ENCODE measurements around the gene DOCK1.

DNA sequence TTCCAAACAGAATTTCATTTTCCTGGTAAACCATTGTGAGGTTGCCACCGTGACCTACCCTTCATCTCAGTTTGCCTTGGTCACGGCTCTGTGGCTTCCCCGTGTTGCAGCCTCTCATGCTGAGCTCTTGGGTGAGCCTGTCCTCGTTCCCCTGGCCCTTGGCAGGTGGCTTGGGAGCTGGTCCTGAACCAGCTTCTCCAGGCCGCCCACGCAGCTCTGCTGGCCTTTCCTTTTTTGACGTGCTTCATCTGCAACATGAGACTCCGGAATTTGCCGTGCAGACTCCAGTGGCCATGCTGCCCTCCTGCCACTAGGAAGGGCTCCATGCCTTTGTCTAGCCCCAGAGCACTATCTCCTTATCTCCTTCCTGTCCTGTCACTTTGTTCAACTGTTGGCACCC lies 550.9 kb downstream of the DOCK1 start:
- TF ChIP-seq, protein P1, sequence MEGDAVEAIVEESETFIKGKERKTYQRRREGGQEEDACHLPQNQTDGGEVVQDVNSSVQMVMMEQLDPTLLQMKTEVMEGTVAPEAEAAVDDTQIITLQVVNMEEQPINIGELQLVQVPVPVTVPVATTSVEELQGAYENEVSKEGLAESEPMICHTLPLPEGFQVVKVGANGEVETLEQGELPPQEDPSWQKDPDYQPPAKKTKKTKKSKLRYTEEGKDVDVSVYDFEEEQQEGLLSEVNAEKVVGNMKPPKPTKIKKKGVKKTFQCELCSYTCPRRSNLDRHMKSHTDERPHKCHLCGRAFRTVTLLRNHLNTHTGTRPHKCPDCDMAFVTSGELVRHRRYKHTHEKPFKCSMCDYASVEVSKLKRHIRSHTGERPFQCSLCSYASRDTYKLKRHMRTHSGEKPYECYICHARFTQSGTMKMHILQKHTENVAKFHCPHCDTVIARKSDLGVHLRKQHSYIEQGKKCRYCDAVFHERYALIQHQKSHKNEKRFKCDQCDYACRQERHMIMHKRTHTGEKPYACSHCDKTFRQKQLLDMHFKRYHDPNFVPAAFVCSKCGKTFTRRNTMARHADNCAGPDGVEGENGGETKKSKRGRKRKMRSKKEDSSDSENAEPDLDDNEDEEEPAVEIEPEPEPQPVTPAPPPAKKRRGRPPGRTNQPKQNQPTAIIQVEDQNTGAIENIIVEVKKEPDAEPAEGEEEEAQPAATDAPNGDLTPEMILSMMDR (IDR thresholded peaks at IDR 0.05), result no peak
- no peak for TF ChIP-seq POLR2A (IDR thresholded peaks at IDR 0.05)
